IMR-90 (cell line): ENCODE results near the gene VPS8. TPM values are rescaled to one million over a fixed set of nuclear protein-coding genes. Genes with fewer than 3 reads are reported as not detected.

Experiments used
- ATAC-seq: fragments of 200-7000 bp; cut with Tn5 transposase; 2 replicates; pipeline ENCODE4 v1.9.1; 2020; ENCODE audit warnings: low read depth, mild to moderate bottlenecking, moderate library complexity
- BruUV-seq: library from RNA; stranded (reverse); fragments of 400-500 nt; replicated peaks from 2 replicates; lab custom pipeline; 2021; lab: Mats Ljungman, UMichigan
- CTCF ChIA-PET: fragments of 300-600 bp; formaldehyde crosslinking; extraction: SDS; loops from one replicate; lab custom pipeline; 2021; ENCODE audit warnings: antibody characterized with exemption; lab: Yijun Ruan, JAX
- POLR2A ChIA-PET: fragments of 300-600 bp; sonication (Branson Sonifier 250); formaldehyde crosslinking; loops from one replicate; lab custom pipeline; 2022; ENCODE audit warnings: antibody characterized with exemption; ENCODE audit not compliant: unreplicated experiment; lab: Charles Lee
- DNase-seq: peaks from one replicate; pipeline ENCODE4 v3.0.0; 2013
- H2AFZ ChIP-seq: replicated peaks from 2 replicates; pipeline ENCODE3; 2013; ENCODE audit warnings: low read length, mild to moderate bottlenecking; ENCODE audit not compliant: poor library complexity
- H2AK5ac ChIP-seq: 2 replicates; pipeline ENCODE4 v1.6.1; 2013; ENCODE audit warnings: low read depth, low read length, inconsistent platforms
- H2AK9ac ChIP-seq: replicated peaks from 2 replicates; pipeline ENCODE3; 2013; ENCODE audit warnings: mild to moderate bottlenecking, low read depth, low read length, moderate library complexity; ENCODE audit not compliant: poor library complexity
- H2BK120ac ChIP-seq: 2 replicates; pipeline ENCODE4 v1.6.1; 2013; ENCODE audit warnings: low read depth, low read length, inconsistent platforms
- H2BK15ac ChIP-seq: 3 replicates; pipeline ENCODE4 v1.6.1; 2013; ENCODE audit warnings: low read depth, low read length, inconsistent platforms
- H2BK20ac ChIP-seq: 2 replicates; pipeline ENCODE4 v1.6.1; 2013; ENCODE audit warnings: low read depth, mild to moderate bottlenecking, inconsistent platforms, low read length, moderate library complexity
- H2BK5ac ChIP-seq: 2 replicates; pipeline ENCODE4 v1.6.1; 2013; ENCODE audit warnings: mild to moderate bottlenecking, low read depth, low read length, inconsistent platforms; ENCODE audit not compliant: poor library complexity, severe bottlenecking
- H3K14ac ChIP-seq: replicated peaks from 2 replicates; pipeline ENCODE4 v1.6.1; 2013; ENCODE audit warnings: low read depth, low read length, inconsistent platforms
- H3K18ac ChIP-seq: 2 replicates; pipeline ENCODE4 v1.6.1; 2013; ENCODE audit warnings: low read depth, low read length, control low read depth
- H3K23ac ChIP-seq: 2 replicates; pipeline ENCODE4 v1.6.1; 2013; ENCODE audit warnings: low read depth, low read length, inconsistent platforms
- H3K27ac ChIP-seq: 2 replicates; pipeline ENCODE4 v1.5.1; 2013; ENCODE audit warnings: mild to moderate bottlenecking, control low read depth, low read length; ENCODE audit not compliant: insufficient read depth
- H3K27me3 ChIP-seq: 2 replicates; pipeline ENCODE4 v1.6.1; 2013; ENCODE audit warnings: low read length; ENCODE audit not compliant: control insufficient read depth, insufficient read depth
- H3K36me3 ChIP-seq: 2 replicates; pipeline ENCODE4 v1.6.1; 2013; ENCODE audit warnings: low read length, mixed read lengths; ENCODE audit not compliant: control insufficient read depth, insufficient read depth
- H3K4ac ChIP-seq: 2 replicates; pipeline ENCODE4 v1.6.1; 2013; ENCODE audit warnings: low read depth, low read length, inconsistent platforms
- H3K4me1 ChIP-seq: 2 replicates; pipeline ENCODE4 v1.6.1; 2013; ENCODE audit warnings: low read length, mixed read lengths; ENCODE audit not compliant: control insufficient read depth, insufficient read depth
- H3K4me2 ChIP-seq: 2 replicates; pipeline ENCODE4 v1.6.1; 2013; ENCODE audit warnings: low read depth, mild to moderate bottlenecking, control low read depth, low read length, moderate library complexity
- H3K4me3 ChIP-seq: 2 replicates; pipeline ENCODE4 v1.5.1; 2013; ENCODE audit warnings: low read depth, mild to moderate bottlenecking, control low read depth, low read length, moderate library complexity; ENCODE audit not compliant: insufficient read depth
- H3K56ac ChIP-seq: 2 replicates; pipeline ENCODE4 v1.6.1; 2013; ENCODE audit warnings: low read length, inconsistent platforms; ENCODE audit not compliant: insufficient read depth; ENCODE audit errors: extremely low read depth
- H3K79me1 ChIP-seq, 2 experiments: 2 replicates each; pipeline ENCODE4 v1.6.1; 2013; ENCODE audit warnings: low read length in 2 of 2, inconsistent platforms in 1 of 2, low read depth in 1 of 2
- H3K9ac ChIP-seq: 2 replicates; pipeline ENCODE4 v1.6.1; 2013; ENCODE audit warnings: low read depth, low read length, control low read depth
- H3K9me1 ChIP-seq: 2 replicates; pipeline ENCODE4 v1.6.1; 2013; ENCODE audit warnings: low read length, inconsistent platforms; ENCODE audit not compliant: insufficient read depth
- H3K9me3 ChIP-seq: 2 replicates; pipeline ENCODE4 v1.6.1; 2013; ENCODE audit warnings: low read length; ENCODE audit not compliant: control insufficient read depth, insufficient read depth
- H4K20me1 ChIP-seq: 2 replicates; pipeline ENCODE4 v1.6.1; 2013; ENCODE audit warnings: low read length, inconsistent platforms; ENCODE audit not compliant: insufficient read depth
- H4K5ac ChIP-seq: 2 replicates; pipeline ENCODE4 v1.6.1; 2013; ENCODE audit warnings: mild to moderate bottlenecking, low read depth, low read length, control low read depth
- H4K8ac ChIP-seq, 2 experiments: 2 replicates each; pipeline ENCODE4 v1.6.1; 2013; ENCODE audit warnings: low read depth in 2 of 2, low read length in 2 of 2, control low read depth in 1 of 2, inconsistent platforms in 1 of 2
- H4K91ac ChIP-seq: 2 replicates; pipeline ENCODE4 v1.6.1; 2013; ENCODE audit warnings: low read depth, low read length, inconsistent platforms; ENCODE audit not compliant: insufficient read depth
- BHLHE40 ChIP-seq: fragments of 150-350 bp; IDR thresholded peaks from 2 replicates; pipeline ENCODE4 v1.6.1; 2016; ENCODE audit warnings: mild to moderate bottlenecking, low read depth, low read length
- CEBPB ChIP-seq: IDR thresholded peaks from 2 replicates; pipeline ENCODE4 v1.6.1; 2012; ENCODE audit warnings: low read depth, low read length, improper control_type of control experiment
- CHD1 ChIP-seq: IDR thresholded peaks from 2 replicates; pipeline ENCODE4 v1.6.1; 2012; ENCODE audit warnings: low read depth, low read length, improper control_type of control experiment
- CTCF ChIP-seq: conservative IDR thresholded peaks from 2 replicates; pipeline ENCODE4 v1.5.1; 2012; ENCODE audit warnings: mild to moderate bottlenecking, low read depth, low read length, improper control_type of control experiment
- ELK1 ChIP-seq: fragments of 150-350 bp; IDR thresholded peaks from 2 replicates; pipeline ENCODE4 v1.6.1; 2016; ENCODE audit warnings: low read depth, mild to moderate bottlenecking, low read length, moderate library complexity, borderline replicate concordance
- FOS ChIP-seq: fragments of 150-350 bp; IDR thresholded peaks from 2 replicates; pipeline ENCODE4 v1.6.1; 2016; ENCODE audit warnings: low read depth, low read length
- MAFK ChIP-seq: IDR thresholded peaks from 2 replicates; pipeline ENCODE4 v1.6.1; 2012; ENCODE audit warnings: low read depth, low read length, improper control_type of control experiment
- MAZ ChIP-seq: IDR thresholded peaks from 2 replicates; pipeline ENCODE4 v1.6.1; 2012; ENCODE audit warnings: low read depth, mild to moderate bottlenecking, low read length, improper control_type of control experiment, moderate library complexity, borderline replicate concordance
- MXI1 ChIP-seq: IDR thresholded peaks from 2 replicates; pipeline ENCODE4 v1.6.1; 2012; ENCODE audit warnings: low read depth, mild to moderate bottlenecking, low read length, moderate library complexity, borderline replicate concordance
- RAD21 ChIP-seq: IDR thresholded peaks from 2 replicates; pipeline ENCODE4 v1.6.1; 2012; ENCODE audit warnings: low read length, improper control_type of control experiment
- RFX5 ChIP-seq: IDR thresholded peaks from 2 replicates; pipeline ENCODE4 v1.8.0; 2012; ENCODE audit warnings: low read depth, mild to moderate bottlenecking, low read length, moderate library complexity
- SMC3 ChIP-seq: fragments of 150-350 bp; IDR thresholded peaks from 2 replicates; pipeline ENCODE4 v1.6.1; 2016; ENCODE audit warnings: low read depth, mild to moderate bottlenecking, antibody characterized with exemption, low read length, moderate library complexity
- USF2 ChIP-seq: fragments of 150-350 bp; IDR thresholded peaks from 2 replicates; pipeline ENCODE4 v1.6.1; 2017; ENCODE audit warnings: mild to moderate bottlenecking, antibody characterized with exemption, low read length, low read depth
- WGBS, 2 experiments: methylation state at CpG; one replicate each; pipeline versions ENCODE4 v1.1.5 to v1.1.7; 2013; ENCODE audit warnings: missing lambda C conversion rate in 2 of 2; ENCODE audit not compliant: insufficient read length in 1 of 2; ENCODE audit errors: extremely low coverage in 2 of 2; 5-methylcytosine and 5-hydroxymethylcytosine counted together
- dilution Hi-C: fragments of 300-500 bp; cut with HindIII; formaldehyde crosslinking; loops from one replicate; pipeline ENCODE4 v1.14.3; 2018; ENCODE audit warnings: low sequenced_read_pairs; ENCODE audit not compliant: unreplicated experiment
- in situ Hi-C: fragments of 300-500 bp; cut with MboI; formaldehyde crosslinking; loops from 3 replicates; pipeline ENCODE4 v1.14.3; 2019; ENCODE audit warnings: low sequenced_read_pairs, inconsistent platforms, mixed read lengths
- intact Hi-C: fragments of 100-400 bp; cut with micrococcal nuclease; formaldehyde crosslinking; loops from 2 replicates; pipeline ENCODE4 v1.10.0; 2022
- polyA plus RNA-seq, 3 experiments: library from polyadenylated mRNA; depleted of rRNA; stranded (reverse); fragments of >200 nt; gene quantifications; 2 replicates each; pipeline ENCODE4 v1.2.3, GENCODE V29; 2012; ENCODE audit warnings: low replicate concordance in 1 of 3
- total RNA-seq: library from RNA; depleted of rRNA; stranded (reverse); fragments of >200 nt; gene quantifications from 2 replicates; pipeline ENCODE4 v1.2.3, GENCODE V29; 2012

Gene VPS8
- total and polyA plus RNA-seq, 2 of the 4 experiments (the other 2 are of a cell fraction): 14.0 to 56.1 TPM

GRCh38 chr3:185076219-185076618 is 264.3 kb downstream of the VPS8 start:
- Histone ChIP-seq H2BK5ac (no peak overlapping the region), H3K4me3 (no peak overlapping the region), H3K14ac (no peak overlapping the region), H3K4me2 (no peak overlapping the region), H2AK5ac (no peak overlapping the region), H3K4ac (no peak overlapping the region), H2BK20ac (no peak overlapping the region), H3K27me3 (no peaks in the 10 kb centered on the region), H3K18ac (no peak overlapping the region), H3K9me1 (no peaks in the 10 kb centered on the region), H2BK15ac (no peak overlapping the region), H3K9me3 (no peaks in the 10 kb centered on the region), H3K36me3 (no peaks in the 10 kb centered on the region), H3K27ac (no peak overlapping the region), H4K91ac (no peak overlapping the region), H3K23ac (no peak overlapping the region), H3K9ac (no peak overlapping the region), H2AFZ (no peak overlapping the region), H4K20me1 (no peaks in the 10 kb centered on the region), H2AK9ac (no peak overlapping the region), H3K4me1 (no peaks in the 10 kb centered on the region), H4K5ac (no peak overlapping the region), H4K8ac (no peak overlapping the region), H2BK120ac (no peak overlapping the region), H3K79me1 (no peaks in the 10 kb centered on the region), H3K56ac (no peak overlapping the region)
- no TSS peak for BruUV-seq
- WGBS, 2 experiments: no CpG with 5 or more reads among the region's 8 CpGs
- no peak for ATAC-seq
- in situ Hi-C loops: no loop called here
- CTCF ChIA-PET: no interaction called here
- dilution Hi-C loops: no loop called here
- intact Hi-C loops: no loop called here
- no peak for TF ChIP-seq RAD21
- no peak for TF ChIP-seq RFX5
- TF ChIP-seq USF2: no peak
- TF ChIP-seq ELK1: no peak
- no peak for TF ChIP-seq MAZ
- no peak for TF ChIP-seq BHLHE40
- TF ChIP-seq CEBPB: no peak
- no peak for TF ChIP-seq SMC3
- no peak for TF ChIP-seq CTCF
- TF ChIP-seq MXI1: no peak
- TF ChIP-seq MAFK: no peak
- TF ChIP-seq FOS: no peak
- TF ChIP-seq CHD1: no peak
- POLR2A ChIA-PET: no interaction called here
- no peak for DNase-seq
